GM12874 (cell line): ENCODE data around the gene LCP1.

Experiments
- CTCF ChIP-seq: IDR thresholded peaks from 2 replicates; pipeline ENCODE4 v1.5.1; 2011; ENCODE audit warnings: low read depth, mild to moderate bottlenecking, control low read depth, low read length, moderate library complexity; ENCODE audit not compliant: insufficient read depth

The LCP1 gene

GRCh38 chr13:46206143-46206542 lies 24.2 kb upstream of the LCP1 start:
- TF ChIP-seq CTCF: no peak

GRCh38 chr13:46202966-46203365 lies 21.0 kb upstream of the LCP1 start:
- no peak for TF ChIP-seq CTCF

- no peak for TF ChIP-seq CTCF
These were observed 20.3 kb upstream of the LCP1 start for GRCh38 chr13:46202188-46202795.

- TF ChIP-seq CTCF: no peak
These were observed 16.8 kb upstream of the LCP1 start for GRCh38 chr13:46198696-46199193.

- TF ChIP-seq CTCF: no peak
These were observed 15.5 kb upstream of the LCP1 start for GRCh38 chr13:46197299-46198048.

GRCh38 chr13:46195016-46195415 lies 13.0 kb upstream of the LCP1 start:
- TF ChIP-seq CTCF: no peak

GRCh38 chr13:46192412-46192811 lies 10.4 kb upstream of the LCP1 start:
- TF ChIP-seq CTCF: no peak
